Lung (tissue), 12 donors: ENCODE data around the gene MAP2K5. TPM values are rescaled to one million over a fixed set of nuclear protein-coding genes. Genes with fewer than 3 reads are reported as not detected.

Experiments
- ATAC-seq: fragments of 200-7000 bp; cut with Tn5 transposase; one replicate; pipeline ENCODE4 v1.9.1; 2020; ENCODE audit warnings: moderate number of reproducible peaks; ENCODE audit not compliant: insufficient read depth, low FRiP score
- DNase-seq, 3 donors: peaks; one replicate each; pipeline ENCODE4 v3.0.0-alpha.2; 2013 to 2017
- H3K27ac ChIP-seq, 2 donors: one replicate each; pipeline ENCODE4 v1.5.1; 2013; ENCODE audit warnings: mild to moderate bottlenecking in 2 of 2, moderate library complexity in 2 of 2, control low read depth in 1 of 2, inconsistent platforms in 1 of 2, low read depth in 1 of 2, low read length in 1 of 2
- H3K27me3 ChIP-seq, 3 donors: one replicate each; pipeline ENCODE4 v1.5.1; 2013; ENCODE audit warnings: low read length in 2 of 3; ENCODE audit not compliant: control insufficient read depth in 3 of 3, insufficient read depth in 3 of 3
- H3K36me3 ChIP-seq, 4 donors: one replicate each; pipeline ENCODE4 v1.5.1; 2013; ENCODE audit warnings: low read length in 4 of 4, mild to moderate bottlenecking in 1 of 4, moderate library complexity in 1 of 4; ENCODE audit not compliant: control insufficient read depth in 4 of 4, insufficient read depth in 4 of 4
- H3K4me1 ChIP-seq, 5 donors: one replicate each; pipeline ENCODE4 v1.5.1; 2013; ENCODE audit warnings: low read length in 5 of 5, mild to moderate bottlenecking in 2 of 5, moderate library complexity in 1 of 5; ENCODE audit not compliant: control insufficient read depth in 5 of 5, insufficient read depth in 5 of 5
- H3K4me3 ChIP-seq: one replicate; pipeline ENCODE4 v1.5.1; 2013; ENCODE audit warnings: mild to moderate bottlenecking, control low read depth, moderate library complexity
- H3K9ac ChIP-seq, 2 donors: one replicate each; pipeline ENCODE4 v1.5.1; 2013; ENCODE audit warnings: low read length in 2 of 2, control low read depth in 1 of 2; ENCODE audit not compliant: insufficient read depth in 1 of 2
- H3K9me3 ChIP-seq, 4 donors: one replicate each; pipeline ENCODE4 v1.5.1; 2013; ENCODE audit warnings: low read length in 3 of 4, mild to moderate bottlenecking in 1 of 4, moderate library complexity in 1 of 4; ENCODE audit not compliant: control insufficient read depth in 4 of 4, insufficient read depth in 3 of 4
- CTCF ChIP-seq: IDR thresholded peaks from 2 replicates; pipeline ENCODE4 v1.5.1; 2012; ENCODE audit warnings: mild to moderate bottlenecking; ENCODE audit errors: control extremely low read depth, extremely low read depth
- WGBS, 2 donors: extraction: QIAGEN DNeasy Blood & Tissue Kit; methylation state at CpG; one replicate each; pipeline ENCODE4 v1.1.7; 2013; 5-methylcytosine and 5-hydroxymethylcytosine counted together
- polyA plus RNA-seq, 2 donors: library from polyadenylated mRNA; stranded (reverse); fragments of 200-250 nt; gene quantifications; one replicate each; pipeline ENCODE4 v1.2.1, GENCODE V29; 2013
- total RNA-seq, 2 donors: library from RNA; depleted of rRNA in 1 of 2; stranded (reverse); fragments of >200 nt in 1 of 2; gene quantifications; one replicate each; pipeline ENCODE4 v1.2.1, GENCODE V29; 2014 to 2021
- donor health status: control.
- donor health status: control.
- donor health status: Bipolar disorder and iron deficiency.
- donor health status: healthy.
- donor health status: DM: yes; HTN: yes; CAD: no.

MAP2K5 gene
- total and polyA plus RNA-seq, 4 donors: 6.3 to 19.1 (median 12.4) TPM

GRCh38 chr15:67755264-67755663, 212.8 kb downstream of the MAP2K5 start:
- H3K9ac ChIP-seq: no peak overlapping the region
- no peak overlapping the region for H3K4me3 ChIP-seq
- no peaks in the 10 kb centered on the region for H3K9me3 ChIP-seq
- ATAC-seq (no peak), DNase-seq (no peak)
- H3K27ac ChIP-seq: no peak overlapping the region
- WGBS, 2 donors: 88 to 91% methylated on average over 1 of the region's 1 CpG
- peaks cover 0 to 3% (median 0%) of the 10 kb centered on the region in 4 donors for H3K36me3 ChIP-seq
- no peaks in the 10 kb centered on the region for H3K4me1 ChIP-seq
- H3K27me3 ChIP-seq: no peaks in the 10 kb centered on the region
- TF ChIP-seq CTCF: no peak

GRCh38 chr15:67755936-67756335, 213.4 kb downstream of the MAP2K5 start:
- DNase-seq (no peak), ATAC-seq (no peak)
- Histone ChIP-seq H3K27ac (no peak overlapping the region), H3K36me3 (peaks cover 0 to 3% (median 0%) of the 10 kb centered on the region in 4 donors), H3K4me1 (peaks cover 0 to 2% (median 0%) of the 10 kb centered on the region in 5 donors), H3K4me3 (no peak overlapping the region), H3K27me3 (no peaks in the 10 kb centered on the region), H3K9ac (no peak overlapping the region), H3K9me3 (no peaks in the 10 kb centered on the region)
- no peak for TF ChIP-seq CTCF
- 90 to 96% methylated on average over 1 of the region's 1 CpG for WGBS, 2 donors

- no peak for TF ChIP-seq CTCF
- no peak overlapping the region for H3K4me3 ChIP-seq
- peaks cover 0 to 3% (median 0%) of the 10 kb centered on the region in 4 donors for H3K36me3 ChIP-seq
- WGBS, 2 donors: 88 to 91% methylated on average over 7 of the region's 7 CpGs
- ATAC-seq (no peak), DNase-seq (no peak)
- no peak overlapping the region for H3K27ac ChIP-seq
- H3K27me3 ChIP-seq: no peaks in the 10 kb centered on the region
- H3K9me3 ChIP-seq: peaks cover 0 to 1% (median 0%) of the 10 kb centered on the region in 4 donors
- H3K9ac ChIP-seq: no peak overlapping the region
- peaks cover 0 to 3% (median 0%) of the 10 kb centered on the region in 5 donors for H3K4me1 ChIP-seq
Observed at GRCh38 chr15:67758619-67759300, 216.3 kb downstream of the MAP2K5 start.
